Stimulated activated naive B cell treated with anti-CD40 and anti-IgM and Interleukin-4, amounts not matched to agents 10 μg/mL and 1 μg/mL and 100 μg/mL, for 72 hours (primary cell): Measurements from ENCODE around the gene BPIFB6.

Experiments used
- ATAC-seq, 2 donors: fragments of 150-1000 bp; cut with Tn5 transposase; replicated peaks; 2 replicates each; pipeline ENCODE4 v1.10.0; 2021; ENCODE audit warnings: moderate library complexity in 1 of 2
- DNase-seq: peaks from one replicate; pipeline ENCODE4 v3.0.0; 2021
- H3K27ac Mint-ChIP-seq: one replicate; pipeline ENCODE4 v1.8.0; 2022; ENCODE audit warnings: mild to moderate bottlenecking, mixed read lengths
- H3K27me3 Mint-ChIP-seq, 2 donors: one replicate each; pipeline ENCODE4 v1.8.0; 2022; ENCODE audit warnings: mixed read lengths in 2 of 2
- H3K36me3 Mint-ChIP-seq, 2 donors: one replicate each; pipeline ENCODE4 v1.8.0; 2022; ENCODE audit warnings: mixed read lengths in 2 of 2, mild to moderate bottlenecking in 1 of 2
- H3K4me1 Mint-ChIP-seq, 2 donors: one replicate each; pipeline ENCODE4 v1.8.0; 2022; ENCODE audit warnings: mixed read lengths in 2 of 2, mild to moderate bottlenecking in 1 of 2
- H3K4me3 Mint-ChIP-seq, 2 donors: one replicate each; pipeline ENCODE4 v1.8.0; 2022; ENCODE audit warnings: mild to moderate bottlenecking in 2 of 2, mixed read lengths in 2 of 2, moderate library complexity in 1 of 2
- H3K9me3 Mint-ChIP-seq, 2 donors: one replicate each; pipeline ENCODE4 v1.8.0; 2022; ENCODE audit warnings: mixed read lengths in 2 of 2, mild to moderate bottlenecking in 1 of 2

Gene BPIFB6

DNA sequence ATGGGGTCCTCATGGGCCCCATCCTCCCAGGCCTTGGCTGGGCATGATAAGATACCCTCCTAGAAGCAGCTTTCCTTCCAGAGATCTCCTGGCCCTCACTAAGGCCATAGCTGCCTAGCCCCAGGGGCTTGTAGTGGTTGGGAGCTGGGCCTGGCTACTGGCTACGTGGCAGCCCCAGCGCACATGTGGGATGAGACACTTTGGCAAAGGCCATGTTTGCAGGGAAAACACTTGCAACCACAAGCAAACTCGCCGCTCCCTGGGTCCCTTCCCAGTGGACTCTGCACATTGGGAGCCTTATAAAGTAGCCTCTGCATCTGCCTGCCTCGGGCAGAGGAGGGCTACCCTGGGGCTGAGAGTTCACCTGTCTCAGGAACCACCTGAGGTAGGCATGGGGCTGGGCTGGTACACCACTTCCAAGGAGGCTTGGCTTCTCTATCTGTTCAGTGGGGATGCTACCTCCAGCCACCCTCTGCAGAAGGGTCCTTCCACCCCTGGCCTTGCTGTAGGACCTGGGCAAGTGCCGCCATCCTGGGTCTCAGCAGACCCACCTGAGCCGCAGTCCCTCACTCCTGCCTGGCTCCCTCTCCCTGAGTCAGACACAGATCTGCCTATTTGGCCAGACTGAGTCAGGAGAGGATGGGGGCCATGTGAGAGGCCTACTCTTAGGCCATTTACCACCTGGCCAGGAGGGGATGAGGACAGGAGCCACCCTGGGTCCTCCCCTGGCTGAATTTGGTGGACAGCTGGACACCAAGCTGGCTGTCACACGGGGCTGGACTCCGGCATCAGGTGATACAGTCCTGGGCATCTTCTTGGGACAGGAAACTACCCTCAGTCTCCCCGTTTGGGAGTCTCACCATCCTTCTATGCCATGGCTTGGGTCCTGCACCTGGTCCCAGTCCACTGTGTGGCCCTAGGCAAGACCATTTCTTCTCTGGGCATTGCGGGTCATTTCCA is 23.8 kb upstream of the BPIFB6 start, which contains the start of gene BPIFB2:
BPIFB2 (plus strand) TSS at position 329 of the 960 bp plus-strand sequence. CDS start 871 bp downstream, outside the sequence.
- no peak for DNase-seq

DNA sequence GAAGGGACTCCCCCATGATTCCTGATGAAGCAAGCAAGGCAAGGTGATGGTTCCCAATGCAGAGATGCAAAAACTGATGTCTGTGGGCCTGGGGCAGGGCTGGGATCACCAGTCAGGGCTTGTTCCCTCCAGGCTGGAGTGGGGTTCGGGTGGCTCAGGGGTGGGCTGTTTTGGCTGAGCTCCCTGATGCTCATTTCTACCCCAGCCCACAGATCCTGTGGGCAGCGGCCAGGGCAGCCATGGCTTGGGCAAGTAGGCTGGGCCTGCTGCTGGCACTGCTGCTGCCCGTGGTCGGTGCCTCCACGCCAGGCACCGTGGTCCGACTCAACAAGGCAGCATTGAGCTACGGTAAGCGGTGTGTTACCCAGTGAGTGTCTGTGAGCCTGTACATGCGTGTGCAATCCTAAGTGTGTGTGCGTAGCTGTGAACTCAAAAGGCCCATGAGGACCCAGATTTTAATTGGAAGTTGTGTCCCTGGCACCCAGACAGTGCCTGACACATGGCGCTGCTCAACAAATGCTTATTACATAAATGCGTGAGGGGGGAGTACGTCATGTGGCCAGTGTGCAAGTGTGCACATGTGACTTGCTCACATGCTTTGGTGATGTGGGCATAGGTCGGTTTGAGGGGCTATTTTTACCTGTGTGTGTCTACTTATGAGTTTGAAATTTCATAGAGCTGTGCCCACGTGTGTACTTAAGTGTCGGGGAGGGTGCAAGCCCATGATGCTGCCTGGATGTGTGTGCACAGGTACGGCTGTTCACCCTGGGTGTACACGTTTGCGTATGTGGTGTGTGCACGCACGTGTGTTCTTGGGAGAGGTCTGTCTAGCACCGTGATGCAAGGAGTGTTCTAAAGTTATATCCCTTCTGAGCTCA is 22.9 kb upstream of the BPIFB6 start:
- DNase-seq (no peak), ATAC-seq (no peak)
- Mint-ChIP-seq H3K27ac (no peak overlapping the region), H3K36me3 (peaks cover 0 to 3% of the 10 kb centered on the region in 2 donors), H3K9me3 (peaks cover 4% of the 10 kb centered on the region in 2 donors), H3K27me3 (peaks cover 0 to 4% of the 10 kb centered on the region in 2 donors), H3K4me3 (no peak overlapping the region), H3K4me1 (no peaks in the 10 kb centered on the region)

More for the DNA sequence above, 23.8 kb upstream of the BPIFB6 start, which contains the start of gene BPIFB2:
- peaks cover 0 to 4% of the 10 kb centered on the region in 2 donors for H3K27me3 Mint-ChIP-seq
- H3K4me3 Mint-ChIP-seq: no peak within 1 kb of the TSS
- peaks cover 0 to 3% of the 10 kb centered on the region in 2 donors for H3K36me3 Mint-ChIP-seq
- ATAC-seq: no peak
- H3K4me1 Mint-ChIP-seq: no peaks in the 10 kb centered on the region
- no peak within 1 kb of the TSS for H3K27ac Mint-ChIP-seq
- peaks cover 4% of the 10 kb centered on the region in 2 donors for H3K9me3 Mint-ChIP-seq

DNA sequence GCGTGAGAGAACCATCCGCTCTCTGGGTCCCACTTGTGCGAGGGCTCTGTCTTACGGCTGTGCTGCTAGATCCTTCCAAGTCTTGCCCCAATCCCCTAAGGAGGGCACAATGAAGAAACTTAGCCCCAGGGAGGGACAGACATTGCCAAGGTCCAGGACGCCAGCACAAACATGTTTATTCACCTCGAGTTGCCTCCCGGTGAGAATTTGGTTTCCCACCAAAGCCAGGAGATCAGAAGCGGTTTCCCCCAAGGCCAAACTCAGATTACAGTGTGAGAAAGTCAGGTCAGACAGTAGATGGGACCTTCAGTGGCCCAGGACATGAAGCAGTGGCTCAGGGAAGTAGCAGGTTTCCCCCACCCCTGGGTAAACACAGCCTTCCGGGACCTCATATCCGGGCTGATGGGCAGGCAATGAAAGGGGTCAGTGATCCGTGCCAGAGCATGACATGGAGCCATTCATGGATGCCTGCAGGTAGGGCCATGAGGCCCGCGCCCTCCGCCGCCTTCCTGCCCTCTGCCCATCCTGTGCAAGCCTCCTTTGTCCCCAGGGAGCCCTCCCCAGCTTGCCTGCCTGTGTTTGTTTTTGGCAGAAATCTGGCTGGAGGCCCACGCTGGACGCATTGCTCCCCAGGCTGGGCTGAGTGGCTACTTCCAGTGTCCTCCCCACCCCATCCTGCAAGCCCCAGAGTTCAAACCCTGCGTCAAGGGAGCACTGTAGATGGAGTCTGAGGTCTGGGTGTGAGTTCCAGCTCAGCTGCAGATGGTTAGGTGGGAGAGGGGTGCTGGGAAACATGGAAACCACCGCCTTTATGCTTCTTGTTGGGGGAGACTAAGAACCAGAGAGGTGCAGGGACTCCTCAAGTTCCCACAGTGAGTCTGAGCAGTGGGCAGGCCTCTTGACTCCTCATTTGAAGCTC is 22.0 kb upstream of the BPIFB6 start:
- no peaks in the 10 kb centered on the region for H3K4me1 Mint-ChIP-seq
- peaks cover 0 to 3% of the 10 kb centered on the region in 2 donors for H3K36me3 Mint-ChIP-seq
- peaks cover 0 to 4% of the 10 kb centered on the region in 2 donors for H3K27me3 Mint-ChIP-seq
- H3K4me3 Mint-ChIP-seq: no peak overlapping the region
- no peak for ATAC-seq
- H3K27ac Mint-ChIP-seq: peak overlapping the region; percentile 17
- peaks cover 4% of the 10 kb centered on the region in 2 donors for H3K9me3 Mint-ChIP-seq
- no peak for DNase-seq

DNA sequence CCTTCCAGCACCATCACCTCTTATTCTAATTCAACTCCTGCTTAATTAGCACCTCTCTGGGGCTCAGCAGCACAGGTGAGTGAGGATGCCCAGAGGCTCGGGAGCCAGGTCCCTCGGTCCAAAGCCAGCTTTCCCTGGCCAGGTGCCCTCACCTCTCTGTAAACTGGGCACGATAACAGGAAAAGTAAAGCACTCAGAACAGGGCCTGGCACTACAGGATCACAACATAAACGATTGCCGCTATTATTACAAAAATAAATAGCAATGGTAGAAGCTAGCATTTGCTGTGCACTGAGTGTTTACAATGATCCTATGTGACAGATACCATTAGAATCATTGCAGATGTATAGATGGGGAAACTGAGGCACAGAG is 21.3 kb upstream of the BPIFB6 start:
- DNase-seq (no peak), ATAC-seq (no peak)
- Mint-ChIP-seq H3K4me3 (no peak overlapping the region), H3K4me1 (no peaks in the 10 kb centered on the region), H3K27me3 (peaks cover 0 to 4% of the 10 kb centered on the region in 2 donors), H3K27ac (no peak overlapping the region), H3K36me3 (peaks cover 0 to 3% of the 10 kb centered on the region in 2 donors), H3K9me3 (peaks cover 3% of the 10 kb centered on the region in 2 donors)

DNA sequence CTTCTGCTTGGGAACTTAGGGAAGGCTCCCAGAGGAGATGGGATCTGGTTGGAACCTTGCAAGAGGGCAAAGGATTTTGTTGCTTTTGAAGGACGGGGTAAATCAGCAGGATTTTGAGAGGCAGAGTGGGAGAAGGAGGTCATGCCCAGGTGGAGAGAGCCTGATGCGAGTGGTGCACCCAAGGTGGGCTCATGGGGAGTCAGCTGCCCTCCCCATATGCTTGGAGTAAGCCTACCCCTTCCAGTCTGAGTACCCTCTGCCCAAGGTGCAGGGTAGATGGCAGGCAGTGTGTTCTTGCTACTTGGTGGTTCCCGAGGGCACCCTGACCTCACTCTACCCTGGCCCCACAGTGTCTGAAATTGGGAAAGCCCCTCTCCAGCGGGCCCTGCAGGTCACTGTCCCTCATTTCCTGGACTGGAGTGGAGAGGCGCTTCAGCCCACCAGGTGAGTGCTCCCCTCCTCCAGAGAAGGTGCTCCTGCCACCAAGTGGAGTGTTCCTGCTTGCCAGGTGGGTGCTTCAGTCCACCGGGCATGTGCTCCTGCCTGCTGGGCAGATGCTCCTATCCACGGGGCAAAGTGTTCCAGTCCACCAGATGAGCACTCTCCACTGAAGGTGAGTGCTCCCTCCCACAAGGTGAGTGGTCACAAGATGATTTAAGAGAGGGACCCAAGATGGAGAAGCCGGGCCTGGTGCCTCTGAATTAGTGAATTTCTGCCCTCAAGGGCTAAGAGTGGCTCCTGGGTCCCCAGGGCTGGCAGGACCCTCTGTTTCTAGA is 20.6 kb upstream of the BPIFB6 start:
- ATAC-seq: no peak

DNA sequence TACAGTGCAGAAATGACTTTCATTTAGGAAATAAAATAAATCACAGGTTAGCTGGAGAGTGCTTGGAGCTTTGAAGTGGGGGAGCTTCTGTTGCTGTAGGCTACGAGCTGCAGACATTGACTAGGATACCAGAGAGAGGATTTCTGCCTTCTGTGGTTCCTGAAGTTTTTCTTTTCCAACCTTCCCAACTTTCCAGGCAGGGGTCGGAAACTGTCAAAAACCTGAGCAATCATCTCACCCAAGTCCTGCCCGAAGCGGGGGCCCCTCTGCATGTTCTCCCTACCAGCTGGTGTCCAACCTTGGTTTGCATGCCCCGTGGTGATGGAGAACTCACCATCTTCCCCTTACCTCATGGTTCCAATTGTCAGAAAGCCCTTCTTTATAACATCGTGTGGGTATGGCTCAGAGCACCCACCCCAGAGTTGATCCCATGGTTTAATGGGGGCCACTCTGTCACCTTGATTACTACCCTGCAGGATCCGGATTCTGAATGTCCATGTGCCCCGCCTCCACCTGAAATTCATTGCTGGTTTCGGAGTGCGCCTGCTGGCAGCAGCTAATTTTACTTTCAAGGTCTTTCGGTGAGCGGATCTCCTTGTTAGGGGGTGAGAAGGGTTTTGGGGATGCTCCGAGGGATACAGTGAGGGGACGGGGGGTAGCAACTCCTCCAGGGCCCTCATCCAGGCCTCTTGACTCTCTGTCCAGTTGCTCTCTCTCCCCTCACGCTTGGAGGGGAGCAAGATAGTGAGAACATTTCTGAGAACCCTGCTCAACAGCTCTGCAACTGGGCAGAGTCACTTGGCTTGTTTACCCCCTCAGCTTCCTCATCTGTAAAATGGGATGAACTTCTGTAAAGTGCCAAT is 18.9 kb upstream of the BPIFB6 start:
- Mint-ChIP-seq H3K27me3 (peaks cover 6 to 17% of the 10 kb centered on the region in 2 donors), H3K4me1 (no peaks in the 10 kb centered on the region), H3K36me3 (no peaks in the 10 kb centered on the region), H3K27ac (no peak overlapping the region), H3K9me3 (no peaks in the 10 kb centered on the region), H3K4me3 (no peak overlapping the region)
- DNase-seq (no peak), ATAC-seq (no peak)

More for the DNA sequence above, 20.6 kb upstream of the BPIFB6 start:
- Mint-ChIP-seq H3K9me3 (no peaks in the 10 kb centered on the region), H3K27ac (no peak overlapping the region), H3K36me3 (no peaks in the 10 kb centered on the region), H3K27me3 (peaks cover 0 to 10% of the 10 kb centered on the region in 2 donors), H3K4me3 (no peak overlapping the region), H3K4me1 (no peaks in the 10 kb centered on the region)
- no peak for DNase-seq

DNA sequence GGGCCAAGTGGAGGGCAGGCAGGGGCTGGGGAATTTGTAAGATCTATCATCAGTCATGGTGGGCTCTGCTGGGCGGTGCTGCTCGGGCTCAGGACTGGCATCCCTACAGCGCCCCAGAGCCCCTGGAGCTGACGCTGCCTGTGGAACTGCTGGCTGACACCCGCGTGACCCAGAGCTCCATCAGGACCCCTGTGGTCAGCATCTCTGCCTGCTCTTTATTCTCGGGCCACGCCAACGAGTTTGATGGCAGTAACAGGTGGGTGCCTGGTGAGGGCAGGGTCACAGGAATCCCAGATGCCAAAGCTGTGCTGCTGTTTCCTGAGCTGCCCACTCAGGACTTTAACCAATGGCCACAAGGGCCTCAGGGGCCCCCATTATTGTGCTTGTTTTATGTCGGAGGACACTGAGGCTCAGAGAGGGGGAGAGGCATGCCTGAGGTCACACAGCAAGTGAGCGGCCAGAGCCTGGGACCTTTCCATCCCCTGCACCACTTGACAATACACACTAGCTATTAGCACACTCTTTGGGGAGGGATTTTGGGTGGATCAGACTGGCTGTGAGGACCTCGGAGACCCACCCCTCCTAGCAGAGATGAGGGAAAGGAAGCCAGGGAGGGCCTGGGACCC is 17.6 kb upstream of the BPIFB6 start:
- H3K27me3 Mint-ChIP-seq: peaks cover 6 to 17% of the 10 kb centered on the region in 2 donors
- ATAC-seq: no peak
- H3K36me3 Mint-ChIP-seq: no peaks in the 10 kb centered on the region
- no peak for DNase-seq
- H3K9me3 Mint-ChIP-seq: no peaks in the 10 kb centered on the region
- no peak overlapping the region for H3K27ac Mint-ChIP-seq
- no peak overlapping the region for H3K4me3 Mint-ChIP-seq
- no peaks in the 10 kb centered on the region for H3K4me1 Mint-ChIP-seq

DNA sequence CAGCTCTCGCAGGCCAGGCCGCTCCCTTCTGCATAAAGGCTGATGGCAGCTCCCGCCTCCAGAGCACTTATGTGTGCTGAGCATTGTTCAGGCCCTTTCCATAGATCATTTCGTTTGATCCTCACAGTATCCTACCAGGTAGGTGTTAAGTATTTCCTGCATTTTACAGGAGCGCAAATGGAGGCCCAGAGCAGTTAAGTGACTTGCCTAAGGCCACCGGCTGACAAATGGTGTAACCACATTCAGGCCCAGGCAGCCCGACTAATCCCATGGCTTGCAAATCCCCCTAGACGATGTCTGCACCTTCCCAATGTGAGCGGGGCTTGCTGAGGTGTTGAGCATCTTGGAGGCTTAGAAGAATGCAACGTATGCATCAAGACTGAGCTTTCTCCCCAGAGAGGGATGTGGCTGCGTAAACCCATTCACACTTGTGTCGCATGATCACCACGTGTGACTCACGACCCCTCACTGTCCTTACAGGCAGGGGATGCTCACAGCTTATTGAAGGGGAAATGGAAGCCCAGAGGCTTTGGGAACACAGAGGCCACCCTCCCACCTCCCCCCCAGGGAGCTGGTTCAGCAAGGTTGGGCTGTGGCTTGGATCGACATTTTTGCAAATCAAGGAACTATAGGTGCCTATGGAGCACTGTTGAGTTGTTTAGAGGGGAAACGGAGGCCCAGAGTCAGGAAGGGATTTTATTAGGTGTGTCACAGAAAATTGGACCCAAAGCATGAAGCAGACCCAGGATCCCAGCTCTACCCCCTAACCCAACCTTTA is 16.9 kb upstream of the BPIFB6 start:
- no peak for ATAC-seq
- Mint-ChIP-seq H3K4me3 (no peak overlapping the region), H3K4me1 (no peaks in the 10 kb centered on the region), H3K27me3 (peaks cover 6 to 17% of the 10 kb centered on the region in 2 donors), H3K27ac (no peak overlapping the region), H3K9me3 (no peaks in the 10 kb centered on the region), H3K36me3 (no peaks in the 10 kb centered on the region)
- no peak for DNase-seq

DNA sequence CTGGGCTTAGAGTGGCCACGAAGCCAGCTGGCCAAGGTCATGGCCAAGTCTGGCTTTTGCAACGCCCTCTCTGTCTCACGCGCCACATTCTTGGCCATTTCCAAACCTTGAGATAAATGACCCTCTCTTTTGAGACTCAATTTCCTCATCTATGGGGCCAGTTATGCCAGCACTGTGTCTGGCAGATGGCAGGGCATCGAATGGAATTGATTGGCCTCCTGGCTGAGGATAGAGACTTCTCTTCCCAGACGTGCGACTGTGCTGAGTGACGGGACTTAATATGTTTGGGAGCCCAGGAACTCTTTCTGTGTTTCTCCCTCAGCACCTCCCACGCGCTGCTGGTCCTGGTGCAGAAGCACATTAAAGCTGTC is 16.3 kb upstream of the BPIFB6 start:
- ATAC-seq: no peak
- no peak for DNase-seq
- no peaks in the 10 kb centered on the region for H3K9me3 Mint-ChIP-seq
- no peaks in the 10 kb centered on the region for H3K4me1 Mint-ChIP-seq
- H3K4me3 Mint-ChIP-seq: no peak overlapping the region
- H3K36me3 Mint-ChIP-seq: no peaks in the 10 kb centered on the region
- no peak overlapping the region for H3K27ac Mint-ChIP-seq
- peaks cover 6 to 17% of the 10 kb centered on the region in 2 donors for H3K27me3 Mint-ChIP-seq

DNA sequence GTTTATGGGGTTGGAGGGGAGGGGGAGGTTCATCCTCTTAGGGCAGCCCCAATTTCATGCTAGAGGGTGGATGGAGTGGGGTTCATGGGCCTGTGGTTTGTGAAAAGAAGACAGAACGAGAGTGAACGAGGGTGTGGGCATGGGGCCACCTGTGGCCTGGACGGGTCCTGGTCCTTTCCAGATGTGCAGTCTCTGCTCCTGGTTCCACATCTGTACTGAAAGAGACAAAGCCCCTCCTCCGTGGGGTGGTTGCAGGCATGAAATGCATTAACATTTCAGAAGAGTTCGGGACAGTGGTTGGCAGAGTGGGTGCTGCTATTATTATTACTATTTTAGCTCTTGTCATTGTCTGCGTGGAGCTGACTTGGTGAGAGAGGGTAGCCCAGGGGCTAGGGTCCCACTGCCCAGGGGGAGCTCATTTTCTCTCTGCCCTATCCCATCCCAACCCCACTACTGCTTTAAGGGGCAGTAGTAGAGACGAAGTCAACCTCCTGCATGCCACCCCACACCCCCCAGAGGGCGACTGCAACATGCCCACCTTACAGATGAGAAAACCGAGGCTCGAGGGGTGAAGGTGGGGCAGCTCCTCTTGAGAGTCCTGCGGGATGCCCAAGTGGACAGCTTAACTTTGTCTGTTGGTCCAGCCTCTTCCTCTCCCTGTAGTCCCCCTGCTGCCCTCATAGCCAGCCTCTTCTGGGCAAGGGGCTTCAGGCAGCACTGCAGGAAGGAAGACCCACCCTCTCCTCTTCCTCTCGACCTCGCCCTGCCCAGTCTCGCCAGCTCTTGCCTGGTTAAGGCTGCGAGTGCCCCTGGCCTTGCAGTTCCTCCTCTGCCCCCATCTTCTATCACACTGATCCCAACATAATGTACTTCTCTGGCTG is 15.5 kb upstream of the BPIFB6 start:
- Mint-ChIP-seq H3K36me3 (no peaks in the 10 kb centered on the region), H3K4me1 (no peaks in the 10 kb centered on the region), H3K9me3 (no peaks in the 10 kb centered on the region), H3K4me3 (no peak overlapping the region), H3K27me3 (peaks cover 6 to 13% of the 10 kb centered on the region in 2 donors), H3K27ac (no peak overlapping the region)
- DNase-seq (no peak), ATAC-seq (no peak)
